K562 (cell line): ENCODE results near the gene COL5A1. TPM values are rescaled to one million over a fixed set of nuclear protein-coding genes. Genes with fewer than 3 reads are reported as not detected.

Experiments used
- ATAC-seq: fragments of 200-7000 bp; cut with Tn5 transposase; 3 replicates; pipeline ENCODE4 v1.9.1; 2020; ENCODE audit warnings: moderate library complexity
- BruUV-seq: library from RNA; stranded (reverse); fragments of 400-500 nt; replicated peaks from 2 replicates; lab custom pipeline; 2021; lab: Mats Ljungman, UMichigan
- CTCF ChIA-PET: fragments of 300-600 bp; formaldehyde crosslinking; extraction: SDS; loops from one replicate; lab custom pipeline; 2021; ENCODE audit warnings: low intra/inter-chr PET ratio; lab: Yijun Ruan, JAX
- POLR2A ChIA-PET: fragments of 300-600, 350-650 bp; sonication (Branson Sonifier 250); formaldehyde crosslinking; extraction: SDS; loops from one replicate; lab custom pipeline; 2021; ENCODE audit warnings: antibody characterized with exemption, inconsistent platforms; lab: Yijun Ruan, JAX
- DNase-seq, 4 experiments: peaks; one replicate each; pipeline versions ENCODE4 v3.0.0 to v3.0.0-alpha.2; 2011 to 2018; ENCODE audit warnings: low spot score in 3 of 4, mixed read lengths in 3 of 4; ENCODE audit errors: extremely low read depth in 1 of 4
- FAIRE-seq: peaks from 2 replicates; lab custom pipeline; 2011; peaks lifted over from hg19 to GRCh38; lab: Jason Lieb, UNC
- H2AFZ ChIP-seq: 2 replicates; pipeline ENCODE4 v1.6.0; 2011; ENCODE audit warnings: low read depth, low read length, control low read depth, inconsistent platforms
- H3K27ac ChIP-seq: fragments of 200-600 bp; 3 replicates; pipeline ENCODE4 v1.8.0; 2011; ENCODE audit warnings: low read depth, mild to moderate bottlenecking, control low read depth, inconsistent platforms, low read length, moderate library complexity, mixed read lengths; ENCODE audit errors: extremely low read depth
- H3K27me3 ChIP-seq, 2 experiments: fragments of 300-600 bp in 1 of 2; 2 replicates in 1 of 2; 3 replicates in 1 of 2; pipeline versions ENCODE4 v1.6.0 to v1.8.0; 2011; ENCODE audit warnings: inconsistent platforms in 2 of 2, low read length in 2 of 2, mild to moderate bottlenecking in 1 of 2, mixed read lengths in 1 of 2, moderate library complexity in 1 of 2; ENCODE audit not compliant: control insufficient read depth in 2 of 2, insufficient read depth in 2 of 2
- H3K36me3 ChIP-seq: fragments of 300-600 bp; 3 replicates; pipeline ENCODE4 v1.8.0; 2011; ENCODE audit warnings: mild to moderate bottlenecking, low read length, inconsistent platforms; ENCODE audit not compliant: control insufficient read depth, insufficient read depth
- H3K4me1 ChIP-seq, 2 experiments: fragments of 200-600 bp in 1 of 2; replicated peaks in 1 of 2; 2 replicates in 1 of 2; 3 replicates in 1 of 2; pipeline versions ENCODE4 v1.5.1 to v1.8.0; 2011; ENCODE audit warnings: inconsistent platforms in 2 of 2, low read length in 2 of 2, mild to moderate bottlenecking in 1 of 2, mixed read lengths in 1 of 2, moderate library complexity in 1 of 2; ENCODE audit not compliant: control insufficient read depth in 2 of 2, insufficient read depth in 2 of 2
- H3K4me2 ChIP-seq: 2 replicates; pipeline ENCODE4 v1.6.1; 2011; ENCODE audit warnings: low read length, control low read depth, inconsistent platforms, mixed read lengths; ENCODE audit not compliant: insufficient read depth
- H3K4me3 ChIP-seq: fragments of 200-600 bp; sonication (generic), shearing (Covaris generic); 2 replicates; pipeline ENCODE4 v1.5.1; 2016; ENCODE audit warnings: control low read depth, inconsistent platforms
- H3K79me2 ChIP-seq: fragments of 200-600 bp; 3 replicates; pipeline ENCODE4 v1.8.0; 2011; ENCODE audit warnings: low read length, inconsistent platforms; ENCODE audit not compliant: control insufficient read depth, insufficient read depth
- H3K9ac ChIP-seq, 2 experiments: 2 replicates each; pipeline versions ENCODE4 v1.6.0 to v1.6.1; 2011; ENCODE audit warnings: low read depth in 2 of 2, low read length in 2 of 2, control low read depth in 1 of 2, inconsistent platforms in 1 of 2, mild to moderate bottlenecking in 1 of 2, mixed read lengths in 1 of 2; ENCODE audit not compliant: insufficient read depth in 1 of 2
- H3K9me1 ChIP-seq: one replicate; pipeline ENCODE4 v1.6.0; 2011; ENCODE audit warnings: inconsistent platforms, mild to moderate bottlenecking, low read length, moderate library complexity; ENCODE audit not compliant: control insufficient read depth, insufficient read depth
- H3K9me3 ChIP-seq: replicated peaks from 2 replicates; pipeline ENCODE4 v1.5.1; 2011; ENCODE audit warnings: low read depth, low read length, inconsistent platforms; ENCODE audit not compliant: control insufficient read depth, insufficient read depth
- H4K20me1 ChIP-seq: replicated peaks from 2 replicates; pipeline ENCODE4 v1.6.1; 2011; ENCODE audit warnings: low read length, inconsistent platforms, mixed read lengths; ENCODE audit not compliant: control insufficient read depth, insufficient read depth
- CBFA2T2 ChIP-seq: fragments of 450-650 bp; conservative IDR thresholded peaks from 2 replicates; pipeline ENCODE4 v1.6.1; 2017; ENCODE audit warnings: mild to moderate bottlenecking
- CEBPG ChIP-seq, 3 experiments: fragments of 200-800 bp in 1 of 3; sonication (Bioruptor generic) in 1 of 3; sonication (generic) in 1 of 3; formaldehyde crosslinking in 1 of 3; IDR thresholded peaks in 2 of 3; conservative IDR thresholded peaks in 1 of 3; 2 replicates each; pipeline versions ENCODE4 v1.6.1 to v1.8.0; 2016 to 2022; ENCODE audit warnings: missing compliant biosample characterization in 2 of 3, missing genetic modification characterization in 2 of 3, mild to moderate bottlenecking in 1 of 3, missing genetic modification reagents in 1 of 3
- POLR2B ChIP-seq: fragments of 450-650 bp; IDR thresholded peaks from 2 replicates; pipeline ENCODE4 v1.6.1; 2018; ENCODE audit warnings: low read depth; ENCODE audit not compliant: partially characterized antibody
- SREBF2 ChIP-seq: sonication (generic); formaldehyde crosslinking; IDR thresholded peaks from 2 replicates; pipeline ENCODE4 v1.4.0; 2020; ENCODE audit warnings: mild to moderate bottlenecking, missing genetic modification reagents
- TFAM ChIP-seq: fragments of 250-450 bp; sonication (Bioruptor Pico); conservative IDR thresholded peaks from 2 replicates; pipeline ENCODE4 v1.5.0; 2021; ENCODE audit warnings: mild to moderate bottlenecking, moderate library complexity
- ZC3H4 ChIP-seq: sonication (generic); formaldehyde crosslinking; IDR thresholded peaks from 2 replicates; pipeline ENCODE4 v1.9.0; 2021; ENCODE audit warnings: missing genetic modification reagents, borderline replicate concordance
- WGBS: fragments of 100-300 bp; shearing (Covaris generic); methylation state at CpG from one replicate; pipeline ENCODE4 v1.1.6; 2016; ENCODE audit warnings: low coverage, mixed read lengths; ENCODE audit not compliant: insufficient coverage; ENCODE audit errors: missing lambda C conversion rate; 5-methylcytosine and 5-hydroxymethylcytosine counted together
- in situ Hi-C: fragments of 300-500 bp; cut with MboI; formaldehyde crosslinking; loops from 4 replicates; pipeline ENCODE4 v1.15.0; 2018; ENCODE audit warnings: inconsistent platforms, mixed read lengths
- intact Hi-C: fragments of 100-400 bp; cut with micrococcal nuclease; formaldehyde crosslinking; loops from 2 replicates; pipeline ENCODE4 v1.14.2; 2022
- polyA plus RNA-seq, 8 experiments: library from polyadenylated mRNA; depleted of rRNA in 4 of 8; stranded (reverse) in 5 of 8; unstranded in 3 of 8; fragments of >200 nt; fragmentation: Nextera tagmentation in 2 of 8; fragmentation: Illumina TruSeq in 1 of 8; extraction: Ambion mirVana in 2 of 8; extraction: Trizol in 1 of 8; gene quantifications; 2 replicates each; pipeline versions ENCODE4 v1.2.1 to v1.2.3, GENCODE V29; 2011 to 2014; ENCODE audit warnings: inconsistent platforms in 1 of 8, missing spikeins in 1 of 8
- total RNA-seq, 7 experiments: library from RNA; depleted of rRNA in 6 of 7; stranded (reverse); fragments of >200 nt in 6 of 7; fragmentation: Illumina TruSeq in 2 of 7; extraction: Trizol in 2 of 7; gene quantifications; 2 replicates each; pipeline versions ENCODE4 v1.2.1 to v1.2.3, GENCODE V29; 2011 to 2021; ENCODE audit warnings: low replicate concordance in 1 of 7
- TF ChIP-seq, protein P1 (sequence below): sonication (generic); formaldehyde crosslinking; IDR thresholded peaks from 2 replicates; pipeline ENCODE4 v1.8.0; 2022; ENCODE audit warnings: missing genetic modification reagents, mild to moderate bottlenecking, borderline replicate concordance
- TF ChIP-seq, protein P2 (sequence below): IDR thresholded peaks from 3 replicates; pipeline ENCODE4 v1.6.1; 2011; ENCODE audit warnings: borderline replicate concordance, mild to moderate bottlenecking; ENCODE audit not compliant: insufficient read length, insufficient read depth
- TF ChIP-seq, protein P3 (sequence below): fragments of 250-450 bp; sonication (Bioruptor Pico); IDR thresholded peaks from 2 replicates; pipeline ENCODE4 v1.5.0; 2021; ENCODE audit warnings: mild to moderate bottlenecking, borderline replicate concordance

The COL5A1 gene
- total and polyA plus RNA-seq, 9 of the 15 experiments (the other 6 are each of a cell fraction or from before 2014, with no cell fraction given): under 0.01 to 0.13 (median 0.04) TPM; not detected in 6

DNA sequence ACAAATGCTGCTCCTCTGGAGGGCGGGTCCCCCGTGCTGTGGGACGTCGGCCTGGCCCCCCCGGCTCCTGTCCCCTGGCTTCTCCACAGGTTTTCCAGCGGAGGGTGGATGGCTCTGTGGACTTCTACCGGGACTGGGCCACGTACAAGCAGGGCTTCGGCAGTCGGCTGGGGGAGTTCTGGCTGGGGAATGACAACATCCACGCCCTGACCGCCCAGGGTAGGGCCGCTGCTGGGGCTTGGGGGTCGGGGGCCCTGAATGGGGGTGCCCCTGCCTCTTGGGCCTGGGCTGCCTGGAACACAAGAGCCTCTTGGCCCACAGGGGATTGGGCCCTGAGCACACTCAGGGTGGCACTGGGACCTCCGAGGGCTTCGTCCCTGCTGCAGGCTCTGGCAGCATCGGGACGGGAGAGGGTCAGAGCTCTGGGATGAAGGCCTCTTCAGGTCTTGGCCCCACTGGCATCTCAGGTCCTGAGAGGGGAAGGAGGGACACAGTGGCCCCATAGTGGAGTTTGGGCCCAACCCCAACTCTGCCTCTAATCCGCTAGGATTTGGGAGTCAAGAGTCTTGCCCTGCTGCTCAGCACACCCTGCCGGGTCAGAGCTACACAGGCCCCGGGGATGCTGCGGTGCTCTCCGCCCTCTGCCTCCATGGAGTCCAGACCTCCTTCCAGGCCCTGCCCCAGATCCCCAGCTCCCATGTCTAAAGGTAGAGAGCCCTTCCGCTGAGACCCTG, 244.2 kb downstream of the COL5A1 start:
- intact Hi-C loops (no loop called here), in situ Hi-C loops (no loop called here)
- no peak overlapping the region for H2AFZ ChIP-seq
- ATAC-seq: no peak
- no peak overlapping the region for H3K27ac ChIP-seq
- ChIA-PET CTCF (no interaction called here), POLR2A (no interaction called here)
- no peaks in the 10 kb centered on the region for H3K9me3 ChIP-seq
- H3K9me1 ChIP-seq: no peaks in the 10 kb centered on the region
- peaks cover 18 to 59% of the 10 kb centered on the region in 2 experiments for H3K27me3 ChIP-seq
- H3K79me2 ChIP-seq: no peaks in the 10 kb centered on the region
- no peaks in the 10 kb centered on the region for H3K36me3 ChIP-seq
- 0 out of 2 replicates have a peak, but pooled peaks cover 8% of the 10 kb centered on the region for H4K20me1 ChIP-seq
- H3K9ac ChIP-seq: no peak overlapping the region
- H3K4me3 ChIP-seq: no peak overlapping the region
- no peaks in the 10 kb centered on the region for H3K4me1 ChIP-seq
- TF ChIP-seq CBFA2T2: no peak
- TF ChIP-seq ZC3H4 (CRISPR knock-in tag): no peak
- no peak for TF ChIP-seq POLR2B
- TF ChIP-seq TFAM: no peak
- TF ChIP-seq, protein P1, sequence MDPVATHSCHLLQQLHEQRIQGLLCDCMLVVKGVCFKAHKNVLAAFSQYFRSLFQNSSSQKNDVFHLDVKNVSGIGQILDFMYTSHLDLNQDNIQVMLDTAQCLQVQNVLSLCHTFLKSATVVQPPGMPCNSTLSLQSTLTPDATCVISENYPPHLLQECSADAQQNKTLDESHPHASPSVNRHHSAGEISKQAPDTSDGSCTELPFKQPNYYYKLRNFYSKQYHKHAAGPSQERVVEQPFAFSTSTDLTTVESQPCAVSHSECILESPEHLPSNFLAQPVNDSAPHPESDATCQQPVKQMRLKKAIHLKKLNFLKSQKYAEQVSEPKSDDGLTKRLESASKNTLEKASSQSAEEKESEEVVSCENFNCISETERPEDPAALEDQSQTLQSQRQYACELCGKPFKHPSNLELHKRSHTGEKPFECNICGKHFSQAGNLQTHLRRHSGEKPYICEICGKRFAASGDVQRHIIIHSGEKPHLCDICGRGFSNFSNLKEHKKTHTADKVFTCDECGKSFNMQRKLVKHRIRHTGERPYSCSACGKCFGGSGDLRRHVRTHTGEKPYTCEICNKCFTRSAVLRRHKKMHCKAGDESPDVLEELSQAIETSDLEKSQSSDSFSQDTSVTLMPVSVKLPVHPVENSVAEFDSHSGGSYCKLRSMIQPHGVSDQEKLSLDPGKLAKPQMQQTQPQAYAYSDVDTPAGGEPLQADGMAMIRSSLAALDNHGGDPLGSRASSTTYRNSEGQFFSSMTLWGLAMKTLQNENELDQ (CRISPR knock-in tag): no peak
- TF ChIP-seq SREBF2 (CRISPR knock-in tag): no peak
- TF ChIP-seq CEBPG (CRISPR knock-in tag; IDR thresholded peaks at IDR 0.05): no peak
- TF ChIP-seq CEBPG (tag; conservative IDR thresholded peaks at IDR 0.05 in 1 of 2, IDR thresholded peaks at IDR 0.05 in 1 of 2): no peak
- TF ChIP-seq, protein P2, sequence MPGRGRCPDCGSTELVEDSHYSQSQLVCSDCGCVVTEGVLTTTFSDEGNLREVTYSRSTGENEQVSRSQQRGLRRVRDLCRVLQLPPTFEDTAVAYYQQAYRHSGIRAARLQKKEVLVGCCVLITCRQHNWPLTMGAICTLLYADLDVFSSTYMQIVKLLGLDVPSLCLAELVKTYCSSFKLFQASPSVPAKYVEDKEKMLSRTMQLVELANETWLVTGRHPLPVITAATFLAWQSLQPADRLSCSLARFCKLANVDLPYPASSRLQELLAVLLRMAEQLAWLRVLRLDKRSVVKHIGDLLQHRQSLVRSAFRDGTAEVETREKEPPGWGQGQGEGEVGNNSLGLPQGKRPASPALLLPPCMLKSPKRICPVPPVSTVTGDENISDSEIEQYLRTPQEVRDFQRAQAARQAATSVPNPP: no peak
- TF ChIP-seq, protein P3, sequence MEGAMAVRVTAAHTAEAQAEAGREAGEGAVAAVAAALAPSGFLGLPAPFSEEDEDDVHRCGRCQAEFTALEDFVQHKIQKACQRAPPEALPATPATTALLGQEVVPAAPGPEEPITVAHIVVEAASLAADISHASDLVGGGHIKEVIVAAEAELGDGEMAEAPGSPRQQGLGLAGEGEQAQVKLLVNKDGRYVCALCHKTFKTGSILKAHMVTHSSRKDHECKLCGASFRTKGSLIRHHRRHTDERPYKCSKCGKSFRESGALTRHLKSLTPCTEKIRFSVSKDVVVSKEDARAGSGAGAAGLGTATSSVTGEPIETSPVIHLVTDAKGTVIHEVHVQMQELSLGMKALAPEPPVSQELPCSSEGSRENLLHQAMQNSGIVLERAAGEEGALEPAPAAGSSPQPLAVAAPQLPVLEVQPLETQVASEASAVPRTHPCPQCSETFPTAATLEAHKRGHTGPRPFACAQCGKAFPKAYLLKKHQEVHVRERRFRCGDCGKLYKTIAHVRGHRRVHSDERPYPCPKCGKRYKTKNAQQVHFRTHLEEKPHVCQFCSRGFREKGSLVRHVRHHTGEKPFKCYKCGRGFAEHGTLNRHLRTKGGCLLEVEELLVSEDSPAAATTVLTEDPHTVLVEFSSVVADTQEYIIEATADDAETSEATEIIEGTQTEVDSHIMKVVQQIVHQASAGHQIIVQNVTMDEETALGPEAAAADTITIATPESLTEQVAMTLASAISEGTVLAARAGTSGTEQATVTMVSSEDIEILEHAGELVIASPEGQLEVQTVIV: no peak
- 0% methylated on average over 20 of the region's 24 CpGs for WGBS
- no TSS peak for BruUV-seq
- no peak for DNase-seq
- no peak overlapping the region for H3K4me2 ChIP-seq
- FAIRE-seq: no peak
